PC-9 (cell line): ENCODE measurements around the gene SCRN2.

Source experiments
- CTCF ChIP-seq: fragments of 200-600 bp; sonication (generic); conservative IDR thresholded peaks from 2 replicates; pipeline ENCODE4 v1.6.1; 2017; ENCODE audit warnings: mixed run types, antibody characterized with exemption, mild to moderate bottlenecking, moderate library complexity
- EZH2 ChIP-seq: fragments of 200-600 bp; sonication (generic); IDR thresholded peaks from 2 replicates; pipeline ENCODE4 v1.8.0; 2017; ENCODE audit warnings: antibody characterized with exemption, low read depth

GRCh38 chr17:47878203-47879027 lies 37.3 kb upstream of the SCRN2 start:
- TF ChIP-seq EZH2 (no peak), CTCF (no peak)
